Spinal cord (tissue), 10 donors: Measurements from ENCODE around the gene LMCD1. TPM values are rescaled to one million over a fixed set of nuclear protein-coding genes. Genes with fewer than 3 reads are reported as not detected.

Experiments
- DNase-seq, 6 donors: peaks; one replicate each; pipeline versions ENCODE4 v3.0.0 to v3.0.0-alpha.2; 2013 to 2015; ENCODE audit warnings: low spot score in 6 of 6, low read depth in 4 of 6
- H3K27ac ChIP-seq: one replicate; pipeline ENCODE4 v1.5.1; 2013; ENCODE audit warnings: low read depth, low read length, control low read depth
- H3K27me3 ChIP-seq: one replicate; pipeline ENCODE4 v1.6.1; 2013; ENCODE audit warnings: low read length; ENCODE audit not compliant: control insufficient read depth, insufficient read depth
- H3K36me3 ChIP-seq: one replicate; pipeline ENCODE4 v1.6.1; 2013; ENCODE audit warnings: low read length; ENCODE audit not compliant: control insufficient read depth, insufficient read depth
- H3K4me1 ChIP-seq: one replicate; pipeline ENCODE4 v1.6.1; 2013; ENCODE audit warnings: low read length; ENCODE audit not compliant: control insufficient read depth, insufficient read depth
- H3K4me3 ChIP-seq: one replicate; pipeline ENCODE4 v1.5.1; 2013; ENCODE audit warnings: low read depth, low read length, control low read depth
- H3K9me3 ChIP-seq: one replicate; pipeline ENCODE4 v1.6.1; 2013; ENCODE audit warnings: low read length; ENCODE audit not compliant: control insufficient read depth, insufficient read depth
- WGBS: methylation state at CpG from one replicate; pipeline ENCODE4 v1.1.5; 2013; ENCODE audit warnings: missing lambda C conversion rate; ENCODE audit not compliant: insufficient coverage; 5-methylcytosine and 5-hydroxymethylcytosine counted together
- polyA plus RNA-seq, 2 donors: library from polyadenylated mRNA; unstranded; fragments of 120-200 nt; gene quantifications; one replicate each; pipeline ENCODE4 v1.2.1, GENCODE V29; 2013; ENCODE audit not compliant: insufficient read length in 2 of 2
- total RNA-seq, 2 donors: library from RNA; depleted of rRNA in 1 of 2; stranded (reverse); fragments of 120-200 nt in 1 of 2; fragments of >200 nt in 1 of 2; gene quantifications; one replicate each; pipeline versions ENCODE4 v1.2.3 to v1.2.4, GENCODE V29; 2013 to 2014
- donor health status: healthy.

Gene LMCD1
- total and polyA plus RNA-seq, 4 donors, result 12.5 to 22.9 (median 17.1) TPM

GRCh38 chr3:8538913-8539312 lies 37.3 kb downstream of the LMCD1 start:
- H3K27ac ChIP-seq, result no peak overlapping the region
- no peaks in the 10 kb centered on the region for H3K27me3 ChIP-seq
- H3K9me3 ChIP-seq, result no peaks in the 10 kb centered on the region
- H3K4me3 ChIP-seq, result no peak overlapping the region
- H3K36me3 ChIP-seq, result peaks cover 4% of the 10 kb centered on the region
- no peaks in the 10 kb centered on the region for H3K4me1 ChIP-seq
- WGBS, result 100% methylated on average over 1 of the region's 3 CpGs
- DNase-seq, result no peak

GRCh38 chr3:8539419-8539818 lies 37.8 kb downstream of the LMCD1 start:
- no peak overlapping the region for H3K27ac ChIP-seq
- peaks cover 4% of the 10 kb centered on the region for H3K36me3 ChIP-seq
- no peaks in the 10 kb centered on the region for H3K27me3 ChIP-seq
- no peak overlapping the region for H3K4me3 ChIP-seq
- H3K9me3 ChIP-seq, result no peaks in the 10 kb centered on the region
- no peaks in the 10 kb centered on the region for H3K4me1 ChIP-seq
- no peak for DNase-seq
- 28% methylated on average over 6 of the region's 7 CpGs for WGBS

DNA sequence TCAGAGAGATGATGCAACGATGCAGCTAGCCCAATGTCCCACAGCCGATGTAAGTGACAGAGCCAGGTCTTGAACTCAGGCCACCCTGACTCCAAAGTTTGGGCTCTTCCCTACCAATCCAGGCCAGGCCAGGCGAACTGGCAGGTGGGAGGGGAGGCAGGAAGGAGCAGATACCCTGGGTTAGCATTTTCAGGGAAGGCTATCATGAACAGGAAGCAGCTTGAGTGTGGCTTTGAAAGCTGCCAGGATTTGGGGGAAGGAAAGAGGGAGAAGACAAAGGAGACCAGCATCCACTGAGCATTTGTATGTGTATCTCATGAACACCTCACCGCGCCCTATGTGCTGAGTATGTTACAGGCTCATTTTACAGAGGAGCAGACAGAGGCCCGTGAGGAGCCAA lies 38.8 kb downstream of the LMCD1 start:
- peaks cover 4% of the 10 kb centered on the region for H3K36me3 ChIP-seq
- no peaks in the 10 kb centered on the region for H3K9me3 ChIP-seq
- H3K4me1 ChIP-seq, result no peaks in the 10 kb centered on the region
- no peaks in the 10 kb centered on the region for H3K27me3 ChIP-seq
- no peak for DNase-seq
- no peak overlapping the region for H3K4me3 ChIP-seq
- H3K27ac ChIP-seq, result no peak overlapping the region
- WGBS, result 93% methylated on average over 6 of the region's 6 CpGs

DNA sequence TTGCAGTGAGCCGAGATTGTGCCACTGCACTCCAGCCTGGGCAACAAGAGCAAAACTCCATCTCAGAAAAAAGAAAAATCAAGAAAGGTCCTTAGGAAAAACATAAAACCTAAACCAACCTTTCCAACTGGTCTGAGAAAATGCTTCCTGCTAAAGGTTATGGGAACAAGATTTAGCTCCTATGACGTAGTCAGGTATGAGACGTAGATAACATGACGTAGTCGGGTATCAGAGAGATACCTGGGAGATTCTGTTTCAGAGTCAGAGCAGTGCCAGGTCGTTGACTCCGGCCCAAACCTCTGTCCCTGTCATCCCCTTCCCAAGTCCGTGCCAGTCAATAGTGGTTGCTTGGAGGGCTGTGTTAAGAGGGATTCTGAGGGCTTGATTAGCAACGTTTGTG lies 39.9 kb downstream of the LMCD1 start:
- WGBS, result 87% methylated on average over 8 of the region's 9 CpGs
- Histone ChIP-seq H3K4me1 (no peaks in the 10 kb centered on the region), H3K9me3 (no peaks in the 10 kb centered on the region), H3K27ac (no peak overlapping the region), H3K4me3 (no peak overlapping the region), H3K27me3 (no peaks in the 10 kb centered on the region), H3K36me3 (peaks cover 4% of the 10 kb centered on the region)
- no peak for DNase-seq

DNA sequence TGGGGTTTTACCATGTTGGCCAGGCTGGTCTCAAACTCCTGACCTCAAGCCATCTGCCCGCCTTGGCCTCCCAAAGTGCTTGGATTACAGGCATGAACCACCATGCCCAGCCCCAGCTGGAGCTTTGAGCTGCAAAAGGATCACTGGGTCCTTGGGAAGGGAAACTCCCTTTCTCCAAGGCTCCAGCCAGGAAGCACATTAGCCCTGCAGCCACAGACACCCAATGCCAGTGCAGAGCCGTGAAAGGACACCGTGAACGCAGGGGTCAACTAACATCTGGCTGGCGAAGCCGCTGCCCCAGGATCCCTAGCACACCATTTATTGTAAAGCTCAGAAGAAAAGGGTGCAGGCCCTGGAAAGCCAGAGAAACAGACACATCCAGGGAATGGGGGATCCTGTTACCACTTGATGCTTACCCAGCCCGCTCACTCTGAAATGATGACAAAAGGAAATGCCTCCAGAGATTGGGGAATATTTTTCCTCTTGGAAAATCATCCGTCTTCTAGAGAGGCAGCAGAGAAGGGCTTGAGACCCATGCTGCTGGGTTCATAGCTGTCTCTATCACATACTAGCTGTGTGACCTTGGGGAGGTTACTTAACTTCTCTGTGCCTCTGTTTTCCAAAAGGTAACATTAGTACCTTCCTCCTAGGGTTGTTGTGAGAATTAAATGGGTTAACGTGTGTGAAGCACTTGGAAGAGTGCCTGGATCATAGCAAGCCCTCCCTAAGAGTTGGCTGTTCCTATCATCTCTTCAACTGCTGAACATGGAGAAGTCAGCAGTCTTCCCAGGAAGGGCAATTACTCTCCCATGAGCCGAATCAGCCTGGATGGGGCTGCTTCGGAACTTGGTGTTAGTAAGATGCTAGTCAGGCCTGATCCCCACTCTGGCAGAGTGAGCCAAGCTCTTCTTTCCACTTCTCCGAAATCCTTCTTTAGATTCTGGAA lies 40.8 kb downstream of the LMCD1 start:
- no peak overlapping the region for H3K4me3 ChIP-seq
- WGBS, result 87% methylated on average over 8 of the region's 12 CpGs
- no peak overlapping the region for H3K27ac ChIP-seq
- no peaks in the 10 kb centered on the region for H3K27me3 ChIP-seq
- no peak for DNase-seq
- H3K36me3 ChIP-seq, result peaks cover 4% of the 10 kb centered on the region
- H3K9me3 ChIP-seq, result no peaks in the 10 kb centered on the region
- H3K4me1 ChIP-seq, result no peaks in the 10 kb centered on the region

DNA sequence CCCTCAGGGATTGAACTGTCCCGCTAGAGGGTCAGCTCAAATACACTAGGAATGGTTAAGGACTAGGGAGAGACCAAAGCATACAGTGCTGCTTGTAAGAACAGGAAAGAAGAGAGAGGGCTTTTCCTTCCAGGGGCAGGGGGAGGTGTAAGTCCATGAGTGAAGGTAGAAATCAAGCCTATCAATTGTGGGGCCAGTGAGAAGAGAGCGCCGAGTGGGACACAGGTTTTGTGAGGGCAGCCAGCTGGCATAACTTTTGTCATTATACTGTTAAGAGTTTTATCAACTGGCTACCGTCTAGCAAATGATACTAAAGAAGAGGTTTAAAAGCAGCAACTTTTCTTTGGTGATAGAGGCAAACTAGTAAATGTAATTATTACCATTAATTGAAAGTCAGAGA lies 45.0 kb downstream of the LMCD1 start:
- no peaks in the 10 kb centered on the region for H3K9me3 ChIP-seq
- no peak overlapping the region for H3K4me3 ChIP-seq
- no peaks in the 10 kb centered on the region for H3K27me3 ChIP-seq
- no peak overlapping the region for H3K27ac ChIP-seq
- 100% methylated on average over 1 of the region's 4 CpGs for WGBS
- peaks cover 3% of the 10 kb centered on the region for H3K4me1 ChIP-seq
- H3K36me3 ChIP-seq, result peaks cover 7% of the 10 kb centered on the region
- no peak for DNase-seq

- Histone ChIP-seq H3K4me3 (no peak overlapping the region), H3K27ac (no peak overlapping the region), H3K4me1 (peaks cover 3% of the 10 kb centered on the region), H3K9me3 (no peaks in the 10 kb centered on the region), H3K36me3 (peaks cover 14% of the 10 kb centered on the region), H3K27me3 (no peaks in the 10 kb centered on the region)
- 70% methylated on average over 17 of the region's 17 CpGs for WGBS
- no peak for DNase-seq
Measured at GRCh38 chr3:8548502-8549275, 47.1 kb downstream of the LMCD1 start.

GRCh38 chr3:8549354-8549753 lies 47.7 kb downstream of the LMCD1 start:
- peaks cover 5% of the 10 kb centered on the region for H3K4me1 ChIP-seq
- no peaks in the 10 kb centered on the region for H3K27me3 ChIP-seq
- no peak overlapping the region for H3K4me3 ChIP-seq
- H3K36me3 ChIP-seq, result peaks cover 14% of the 10 kb centered on the region
- no peak for DNase-seq
- H3K9me3 ChIP-seq, result no peaks in the 10 kb centered on the region
- H3K27ac ChIP-seq, result no peak overlapping the region
- no CpG with 5 or more reads among the region's 1 CpG for WGBS

- H3K4me1 ChIP-seq, result peaks cover 16% of the 10 kb centered on the region
- no peak overlapping the region for H3K4me3 ChIP-seq
- H3K27ac ChIP-seq, result no peak overlapping the region
- peaks cover 14% of the 10 kb centered on the region for H3K36me3 ChIP-seq
- DNase-seq, result no peak
- no peaks in the 10 kb centered on the region for H3K27me3 ChIP-seq
- 57% methylated on average over 3 of the region's 6 CpGs for WGBS
- no peaks in the 10 kb centered on the region for H3K9me3 ChIP-seq
Measured at GRCh38 chr3:8550611-8551010, 49.0 kb downstream of the LMCD1 start.
